ENCODE results near the gene SNU13.
"Not testable (repeated sequence)": the region's sequence is repeated elsewhere in the genome, so short reads cannot be mapped to it uniquely, and the experiment has no call there.

SNU13 gene

DNA sequence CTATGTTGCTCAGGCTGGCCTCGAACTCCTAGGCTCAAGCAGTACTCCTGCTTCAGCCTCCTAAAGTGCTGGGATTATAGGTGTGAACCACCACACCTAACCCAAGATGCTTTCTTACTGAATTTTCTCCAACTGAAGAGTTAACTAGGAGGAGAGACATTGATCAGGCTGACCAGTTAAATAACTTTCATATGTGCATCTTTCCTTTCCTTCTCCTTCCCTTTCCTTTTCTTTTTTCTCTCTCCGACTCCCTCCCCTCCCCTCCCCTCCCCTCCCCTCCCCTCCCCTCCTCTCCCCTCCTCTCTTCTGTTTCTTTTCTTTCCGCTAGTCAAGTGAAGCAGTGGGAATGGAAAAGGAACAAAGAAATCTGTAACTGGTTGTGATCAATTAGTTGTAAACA lies 40.9 kb downstream of the SNU13 start:
- Histone ChIP-seq H3K4me1 (ENCODE audit: control insufficient read depth, insufficient read depth, low read length) (no peaks in the 10 kb centered on the region), H3K36me3 (ENCODE audit: control insufficient read depth, insufficient read depth, low read length) (peaks cover 41% of the 10 kb centered on the region), H3K4me3 (ENCODE audit: insufficient read depth, low read depth, low read length) (no peak overlapping the region), H3K27ac (ENCODE audit: insufficient read depth, low read depth, low read length, poor library complexity, severe bottlenecking) (no peak overlapping the region), H3K9me3 (ENCODE audit: control insufficient read depth, low read length) (no peaks in the 10 kb centered on the region), H3K27me3 (ENCODE audit: control insufficient read depth, insufficient read depth, low read length, poor library complexity, severe bottlenecking) (no peaks in the 10 kb centered on the region)
- whole genome bisulfite sequencing, 2 experiments = 86 to 98% methylated on average over 1 to 2 of the region's 3 CpGs

GRCh38 chr22:41642331-41643110 lies 46.1 kb downstream of the SNU13 start:
- Histone ChIP-seq H3K9me3 (ENCODE audit: control insufficient read depth, low read length) (no peaks in the 10 kb centered on the region), H3K4me1 (ENCODE audit: control insufficient read depth, insufficient read depth, low read length) (no peaks in the 10 kb centered on the region), H3K4me3 (ENCODE audit: insufficient read depth, low read depth, low read length) (no peak overlapping the region), H3K27ac (ENCODE audit: insufficient read depth, low read depth, low read length, poor library complexity, severe bottlenecking) (no peak overlapping the region), H3K36me3 (ENCODE audit: control insufficient read depth, insufficient read depth, low read length) (peaks cover 54% of the 10 kb centered on the region), H3K27me3 (ENCODE audit: control insufficient read depth, insufficient read depth, low read length, poor library complexity, severe bottlenecking) (no peaks in the 10 kb centered on the region)
- 90 to 94% methylated on average over 5 to 6 of the region's 6 CpGs for WGBS, 2 experiments

DNA sequence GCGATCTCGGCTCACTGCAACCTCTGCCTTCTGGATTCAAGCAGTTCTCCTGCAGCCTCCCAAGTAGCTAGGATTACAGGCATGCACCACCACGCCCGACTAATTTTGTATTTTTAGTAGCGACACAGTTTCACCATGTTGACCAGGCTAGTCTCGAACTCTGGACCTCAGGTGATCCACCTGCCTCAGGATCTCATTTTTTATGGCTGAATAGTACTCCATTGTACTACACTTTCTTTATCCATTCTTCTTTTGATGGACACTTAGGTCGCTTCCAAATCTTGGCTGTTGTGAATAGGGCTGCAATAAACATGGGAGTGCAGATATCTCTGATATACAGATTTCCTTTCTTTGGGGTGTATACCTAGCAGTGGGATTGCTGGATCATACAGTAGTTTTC lies 46.8 kb downstream of the SNU13 start:
- no peaks in the 10 kb centered on the region for H3K9me3 ChIP-seq (ENCODE audit: control insufficient read depth, low read length)
- H3K36me3 ChIP-seq (ENCODE audit: control insufficient read depth, insufficient read depth, low read length) = peaks cover 58% of the 10 kb centered on the region
- H3K27ac ChIP-seq (ENCODE audit: insufficient read depth, low read depth, low read length, poor library complexity, severe bottlenecking) = no peak overlapping the region
- H3K27me3 ChIP-seq (ENCODE audit: control insufficient read depth, insufficient read depth, low read length, poor library complexity, severe bottlenecking) = no peaks in the 10 kb centered on the region
- no peaks in the 10 kb centered on the region for H3K4me1 ChIP-seq (ENCODE audit: control insufficient read depth, insufficient read depth, low read length)
- 92 to 97% methylated on average over 7 of the region's 7 CpGs for WGBS, 2 experiments
- no peak overlapping the region for H3K4me3 ChIP-seq (ENCODE audit: insufficient read depth, low read depth, low read length)

DNA sequence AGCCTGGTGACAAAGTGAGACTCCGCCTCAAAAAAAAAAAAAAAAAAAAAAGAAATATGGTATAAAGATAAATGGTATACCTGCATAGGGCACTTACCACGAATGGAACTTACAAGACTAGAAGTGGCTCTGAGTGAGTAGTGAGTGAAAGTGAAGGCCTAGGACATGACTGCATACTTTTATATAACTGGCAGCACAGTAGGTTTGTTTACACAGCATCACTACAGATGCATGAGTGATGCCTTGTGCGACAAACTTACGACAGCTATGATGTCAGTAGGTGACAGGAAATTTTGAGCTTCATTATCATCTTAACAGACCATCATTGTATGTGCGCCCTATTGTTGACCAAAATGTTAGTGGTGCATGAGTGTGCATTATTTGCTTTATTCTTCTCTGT lies 49.9 kb downstream of the SNU13 start:
- WGBS, 2 experiments = 95% methylated on average over 5 of the region's 5 CpGs
- H3K9me3 ChIP-seq (ENCODE audit: control insufficient read depth, low read length) = no peaks in the 10 kb centered on the region
- peaks cover 78% of the 10 kb centered on the region for H3K36me3 ChIP-seq (ENCODE audit: control insufficient read depth, insufficient read depth, low read length)

GRCh38 chr22:41638124-41638523 lies 50.5 kb downstream of the SNU13 start:
- H3K9me3 ChIP-seq (ENCODE audit: control insufficient read depth, low read length) = no peaks in the 10 kb centered on the region
- peaks cover 82% of the 10 kb centered on the region for H3K36me3 ChIP-seq (ENCODE audit: control insufficient read depth, insufficient read depth, low read length)
- no peaks in the 10 kb centered on the region for H3K4me1 ChIP-seq (ENCODE audit: control insufficient read depth, insufficient read depth, low read length)
- H3K27me3 ChIP-seq (ENCODE audit: control insufficient read depth, insufficient read depth, low read length, poor library complexity, severe bottlenecking) = no peaks in the 10 kb centered on the region
- WGBS, 2 experiments = 94 to 96% methylated on average over 5 of the region's 5 CpGs
- no peak overlapping the region for H3K27ac ChIP-seq (ENCODE audit: insufficient read depth, low read depth, low read length, poor library complexity, severe bottlenecking)
- H3K4me3 ChIP-seq (ENCODE audit: insufficient read depth, low read depth, low read length) = no peak overlapping the region

More for the DNA sequence above, 49.9 kb downstream of the SNU13 start:
- H3K4me3 ChIP-seq (ENCODE audit: insufficient read depth, low read depth, low read length) = no peak overlapping the region
- no peak overlapping the region for H3K27ac ChIP-seq (ENCODE audit: insufficient read depth, low read depth, low read length, poor library complexity, severe bottlenecking)
- no peaks in the 10 kb centered on the region for H3K4me1 ChIP-seq (ENCODE audit: control insufficient read depth, insufficient read depth, low read length)
- no peaks in the 10 kb centered on the region for H3K27me3 ChIP-seq (ENCODE audit: control insufficient read depth, insufficient read depth, low read length, poor library complexity, severe bottlenecking)

GRCh38 chr22:41637623-41638022 lies 51.0 kb downstream of the SNU13 start:
- not testable (repeated sequence) for H3K27me3 ChIP-seq (ENCODE audit: control insufficient read depth, insufficient read depth, low read length, poor library complexity, severe bottlenecking); H3K9me3 ChIP-seq (ENCODE audit: control insufficient read depth, low read length); H3K27ac ChIP-seq (ENCODE audit: insufficient read depth, low read depth, low read length, poor library complexity, severe bottlenecking); H3K4me1 ChIP-seq (ENCODE audit: control insufficient read depth, insufficient read depth, low read length); H3K4me3 ChIP-seq (ENCODE audit: insufficient read depth, low read depth, low read length)
- peaks cover 78% of the 10 kb centered on the region for H3K36me3 ChIP-seq (ENCODE audit: control insufficient read depth, insufficient read depth, low read length)
- WGBS, 2 experiments = 92 to 95% methylated on average over 8 of the region's 8 CpGs

- H3K27ac ChIP-seq (ENCODE audit: insufficient read depth, low read depth, low read length, poor library complexity, severe bottlenecking) = no peak overlapping the region
- WGBS, 2 experiments = 91 to 97% methylated on average over 6 to 7 of the region's 7 CpGs
- H3K36me3 ChIP-seq (ENCODE audit: control insufficient read depth, insufficient read depth, low read length) = peaks cover 75% of the 10 kb centered on the region
- no peak overlapping the region for H3K4me3 ChIP-seq (ENCODE audit: insufficient read depth, low read depth, low read length)
- H3K4me1 ChIP-seq (ENCODE audit: control insufficient read depth, insufficient read depth, low read length) = no peaks in the 10 kb centered on the region
- no peaks in the 10 kb centered on the region for H3K27me3 ChIP-seq (ENCODE audit: control insufficient read depth, insufficient read depth, low read length, poor library complexity, severe bottlenecking)
- H3K9me3 ChIP-seq (ENCODE audit: control insufficient read depth, low read length) = no peaks in the 10 kb centered on the region
Observed at GRCh38 chr22:41636467-41636866, 52.2 kb downstream of the SNU13 start.

DNA sequence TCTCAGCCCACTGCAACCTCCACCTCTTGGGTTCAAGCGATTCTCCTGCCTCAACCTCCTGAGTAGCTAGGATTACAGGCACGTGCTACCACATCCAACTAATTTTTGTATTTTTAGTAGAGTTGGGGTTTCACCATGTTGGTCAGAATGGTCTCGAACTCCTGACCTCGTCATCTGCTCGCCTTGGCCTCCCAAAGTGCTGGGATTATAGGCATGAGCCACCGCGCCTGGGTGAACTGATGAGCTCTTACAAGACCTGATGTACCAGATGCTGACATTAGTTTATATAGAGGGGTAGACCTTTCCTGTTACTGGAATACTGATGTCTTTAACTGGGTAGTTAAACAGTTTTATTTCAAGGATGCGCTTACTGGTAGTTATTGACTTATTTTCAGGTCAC lies 54.1 kb downstream of the SNU13 start:
- H3K9me3 ChIP-seq (ENCODE audit: control insufficient read depth, low read length); H3K4me1 ChIP-seq (ENCODE audit: control insufficient read depth, insufficient read depth, low read length); H3K4me3 ChIP-seq (ENCODE audit: insufficient read depth, low read depth, low read length); H3K27ac ChIP-seq (ENCODE audit: insufficient read depth, low read depth, low read length, poor library complexity, severe bottlenecking); H3K27me3 ChIP-seq (ENCODE audit: control insufficient read depth, insufficient read depth, low read length, poor library complexity, severe bottlenecking): not testable (repeated sequence)
- H3K36me3 ChIP-seq (ENCODE audit: control insufficient read depth, insufficient read depth, low read length) = peaks cover 75% of the 10 kb centered on the region
- 88 to 94% methylated on average over 7 to 8 of the region's 8 CpGs for WGBS, 2 experiments

- not testable (repeated sequence) for H3K27me3 ChIP-seq (ENCODE audit: control insufficient read depth, insufficient read depth, low read length, poor library complexity, severe bottlenecking); H3K4me3 ChIP-seq (ENCODE audit: insufficient read depth, low read depth, low read length); H3K9me3 ChIP-seq (ENCODE audit: control insufficient read depth, low read length); H3K27ac ChIP-seq (ENCODE audit: insufficient read depth, low read depth, low read length, poor library complexity, severe bottlenecking); H3K4me1 ChIP-seq (ENCODE audit: control insufficient read depth, insufficient read depth, low read length)
- WGBS, 2 experiments = 95 to 96% methylated on average over 16 to 19 of the region's 23 CpGs
- peaks cover 74% of the 10 kb centered on the region for H3K36me3 ChIP-seq (ENCODE audit: control insufficient read depth, insufficient read depth, low read length)
Observed at GRCh38 chr22:41631615-41632014, 57.1 kb downstream of the SNU13 start.

GRCh38 chr22:41631115-41631514 lies 57.6 kb downstream of the SNU13 start:
- H3K4me1 ChIP-seq (ENCODE audit: control insufficient read depth, insufficient read depth, low read length); H3K4me3 ChIP-seq (ENCODE audit: insufficient read depth, low read depth, low read length); H3K27me3 ChIP-seq (ENCODE audit: control insufficient read depth, insufficient read depth, low read length, poor library complexity, severe bottlenecking); H3K27ac ChIP-seq (ENCODE audit: insufficient read depth, low read depth, low read length, poor library complexity, severe bottlenecking); H3K9me3 ChIP-seq (ENCODE audit: control insufficient read depth, low read length): not testable (repeated sequence)
- 94 to 95% methylated on average over 23 of the region's 28 CpGs for WGBS, 2 experiments
- peaks cover 72% of the 10 kb centered on the region for H3K36me3 ChIP-seq (ENCODE audit: control insufficient read depth, insufficient read depth, low read length)

Measured in ectodermal cell (in vitro differentiated cells).